ENCODE results near the gene PSMC3IP. TPM values are rescaled to one million over a fixed set of nuclear protein-coding genes. Genes with fewer than 3 reads are reported as not detected.
A peak's percentile ranks its signal among the peaks of the same experiment; 100 is the strongest.
"Not testable (repeated sequence)": the region's sequence is repeated elsewhere in the genome, so short reads cannot be mapped to it uniquely, and the experiment has no call there.

The PSMC3IP gene
- total RNA-seq, 4 donors from 2014 or later, result 4.9 to 9.0 (median 7.4) TPM

DNA sequence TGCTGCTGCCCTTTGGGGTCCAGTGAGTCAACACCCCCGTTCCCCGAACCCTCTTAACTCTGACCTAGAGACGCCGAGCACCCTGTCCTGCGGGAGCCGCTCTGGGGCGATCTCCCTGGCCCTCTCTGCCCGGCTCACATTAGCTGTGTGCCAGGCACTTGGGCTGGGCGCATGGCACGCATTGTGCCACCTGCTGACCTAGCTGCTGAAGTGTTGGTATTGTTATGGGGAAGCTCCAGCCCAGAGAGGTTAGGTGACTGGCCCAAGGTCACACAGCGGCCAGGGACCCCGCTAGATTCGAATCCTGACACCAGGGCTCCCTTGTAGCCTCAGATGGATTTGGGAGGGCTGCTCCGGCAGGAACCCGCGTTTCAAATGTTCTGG is 23.7 kb downstream of the PSMC3IP start:
- no peaks in the 10 kb centered on the region for H3K9me3 ChIP-seq
- TF ChIP-seq POLR2A (IDR thresholded peaks at IDR 0.05) (no peak), EP300 (IDR thresholded peaks at IDR 0.05) (no peak)
- TF ChIP-seq, protein P1, sequence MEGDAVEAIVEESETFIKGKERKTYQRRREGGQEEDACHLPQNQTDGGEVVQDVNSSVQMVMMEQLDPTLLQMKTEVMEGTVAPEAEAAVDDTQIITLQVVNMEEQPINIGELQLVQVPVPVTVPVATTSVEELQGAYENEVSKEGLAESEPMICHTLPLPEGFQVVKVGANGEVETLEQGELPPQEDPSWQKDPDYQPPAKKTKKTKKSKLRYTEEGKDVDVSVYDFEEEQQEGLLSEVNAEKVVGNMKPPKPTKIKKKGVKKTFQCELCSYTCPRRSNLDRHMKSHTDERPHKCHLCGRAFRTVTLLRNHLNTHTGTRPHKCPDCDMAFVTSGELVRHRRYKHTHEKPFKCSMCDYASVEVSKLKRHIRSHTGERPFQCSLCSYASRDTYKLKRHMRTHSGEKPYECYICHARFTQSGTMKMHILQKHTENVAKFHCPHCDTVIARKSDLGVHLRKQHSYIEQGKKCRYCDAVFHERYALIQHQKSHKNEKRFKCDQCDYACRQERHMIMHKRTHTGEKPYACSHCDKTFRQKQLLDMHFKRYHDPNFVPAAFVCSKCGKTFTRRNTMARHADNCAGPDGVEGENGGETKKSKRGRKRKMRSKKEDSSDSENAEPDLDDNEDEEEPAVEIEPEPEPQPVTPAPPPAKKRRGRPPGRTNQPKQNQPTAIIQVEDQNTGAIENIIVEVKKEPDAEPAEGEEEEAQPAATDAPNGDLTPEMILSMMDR (IDR thresholded peaks at IDR 0.05), result no peak
- no peaks in the 10 kb centered on the region for H3K27me3 ChIP-seq
- WGBS, 2 donors, result 56 to 70% methylated on average over 8 to 12 of the region's 16 CpGs
- DNase-seq (ENCODE audit: low spot score in 2 of 2), result no peak
- peak overlapping the region; percentile 67 to 88 (median 76) for H3K4me3 ChIP-seq
- H3K27ac ChIP-seq, result peak overlapping the region; percentile 75 to 92 (median 82)
- H3K36me3 ChIP-seq, result peaks cover 0 to 14% (median 0%) of the 10 kb centered on the region in 3 donors
- peaks cover 0 to 34% (median 12%) of the 10 kb centered on the region in 4 donors for H3K4me1 ChIP-seq

DNA sequence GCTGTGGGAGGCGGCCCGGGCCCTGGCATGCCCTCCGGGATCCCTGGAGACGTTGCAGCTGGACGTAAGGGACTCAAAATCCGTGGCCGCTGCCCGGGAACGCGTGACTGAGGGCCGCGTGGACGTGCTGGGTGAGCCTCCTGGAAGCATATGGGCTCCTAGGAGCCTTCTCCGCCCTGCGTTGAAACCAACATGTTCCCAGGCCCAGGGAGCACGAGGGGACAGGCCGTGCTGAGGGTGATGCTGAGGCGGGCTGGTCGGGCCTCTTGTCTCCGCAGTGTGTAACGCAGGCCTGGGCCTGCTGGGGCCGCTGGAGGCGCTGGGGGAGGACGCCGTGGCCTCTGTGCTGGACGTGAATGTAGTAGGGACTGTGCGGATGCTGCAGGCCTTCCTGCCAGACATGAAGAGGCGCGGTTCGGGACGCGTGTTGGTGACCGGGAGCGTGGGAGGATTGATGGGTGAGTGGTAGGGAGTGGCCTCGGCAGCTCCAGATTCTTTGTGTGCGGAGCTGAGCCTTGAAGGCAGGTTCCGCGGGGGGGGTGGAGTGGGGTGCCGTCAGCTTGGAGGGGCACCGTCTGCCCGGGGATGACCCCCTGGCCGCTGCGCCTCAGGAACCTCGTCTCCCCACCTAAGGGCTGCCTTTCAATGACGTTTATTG is 24.2 kb downstream of the PSMC3IP start:
- H3K27me3 ChIP-seq, result no peaks in the 10 kb centered on the region
- DNase-seq (ENCODE audit: low spot score in 2 of 2), result no peak
- peak overlapping the region in 2 of 4 donors; percentile 74 to 88 for H3K4me3 ChIP-seq
- TF ChIP-seq POLR2A (IDR thresholded peaks at IDR 0.05), result no peak
- TF ChIP-seq, protein P1 (IDR thresholded peaks at IDR 0.05), result no peak
- TF ChIP-seq EP300 (IDR thresholded peaks at IDR 0.05), result no peak
- no peaks in the 10 kb centered on the region for H3K9me3 ChIP-seq
- H3K27ac ChIP-seq, result peak overlapping the region in 2 of 4 donors; percentile 82 to 92
- H3K36me3 ChIP-seq, result peaks cover 0 to 18% (median 0%) of the 10 kb centered on the region in 3 donors
- 72 to 78% methylated on average over 26 to 44 of the region's 45 CpGs for WGBS, 2 donors
- peaks cover 0 to 40% (median 15%) of the 10 kb centered on the region in 4 donors for H3K4me1 ChIP-seq

DNA sequence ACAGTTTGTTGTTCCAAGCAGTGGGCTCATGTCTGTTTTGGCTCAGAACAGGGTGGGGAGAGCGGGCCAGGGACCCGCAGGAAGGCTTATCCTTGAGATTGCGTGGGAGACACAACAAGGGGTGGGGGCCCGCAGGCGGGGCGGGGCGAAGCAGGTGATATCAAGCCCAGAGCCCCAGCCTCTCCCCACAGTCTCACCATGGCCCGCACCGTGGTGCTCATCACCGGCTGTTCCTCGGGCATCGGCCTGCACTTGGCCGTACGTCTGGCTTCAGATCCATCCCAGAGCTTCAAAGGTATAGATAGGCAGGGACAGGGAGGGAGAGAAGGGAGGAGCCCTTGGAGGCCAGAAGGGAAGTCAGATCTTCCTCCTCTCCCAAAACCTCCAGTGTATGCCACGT is 24.8 kb downstream of the PSMC3IP start, which contains the start of gene HSD17B1:
Gene HSD17B1 (plus strand): TSS at position 188 of the 400 bp plus-strand sequence. CDS start 11 bp downstream, at position 199.
- H3K9me3 ChIP-seq; H3K27me3 ChIP-seq; DNase-seq (ENCODE audit: low spot score in 2 of 2): not testable (repeated sequence)
- Histone ChIP-seq H3K36me3 (peaks cover 0 to 23% (median 0%) of the 10 kb centered on the region in 3 donors), H3K4me3 (peak within 1 kb of the TSS; percentile 67 to 88 (median 76)), H3K4me1 (peaks cover 0 to 46% (median 16%) of the 10 kb centered on the region in 4 donors), H3K27ac (peak within 1 kb of the TSS in 2 of 4 donors; percentile 82 to 92)
- WGBS, 2 donors, result 74 to 91% methylated on average over 7 to 12 of the region's 15 CpGs

DNA sequence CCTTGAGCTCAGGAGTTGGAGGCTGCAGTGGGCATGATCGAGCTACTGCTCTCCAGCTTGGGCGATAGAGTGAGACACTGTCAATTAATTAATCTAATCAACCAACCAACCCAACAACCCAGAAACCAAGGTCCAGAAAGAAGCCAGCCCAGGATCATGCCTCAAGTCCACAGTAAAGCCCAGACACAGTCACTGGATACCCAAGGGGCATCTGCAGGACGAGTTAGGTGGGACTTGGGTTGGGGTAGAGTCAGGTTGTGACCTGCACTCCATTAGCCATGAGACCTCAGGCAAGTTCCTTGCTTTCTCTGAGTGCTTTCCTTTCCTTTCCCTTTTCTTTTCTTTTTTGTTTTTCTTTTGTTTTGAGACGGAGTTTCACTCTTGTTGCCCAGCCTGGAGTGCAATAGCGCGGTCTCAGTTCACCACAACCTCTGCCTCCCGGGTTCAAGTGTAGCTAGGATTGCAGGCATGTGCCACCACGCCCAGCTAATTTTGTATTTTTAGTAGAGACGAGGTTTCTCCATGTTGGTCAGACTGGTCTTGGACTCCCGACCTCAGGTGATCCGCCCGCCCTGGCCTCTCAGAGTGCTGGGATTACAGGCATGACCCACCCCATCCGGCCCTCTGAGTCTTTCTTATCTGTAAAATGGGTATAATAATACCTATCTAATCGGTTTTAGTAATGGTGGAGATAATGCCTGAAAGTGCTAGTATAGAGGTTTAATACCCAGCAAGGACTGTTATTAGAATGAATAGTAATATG is 28.4 kb downstream of the PSMC3IP start:
- DNase-seq (ENCODE audit: low spot score in 2 of 2), result no peak
- Histone ChIP-seq H3K27ac (no peak overlapping the region), H3K9me3 (no peaks in the 10 kb centered on the region), H3K4me1 (peaks cover 0 to 32% (median 13%) of the 10 kb centered on the region in 4 donors), H3K36me3 (peaks cover 0 to 34% (median 0%) of the 10 kb centered on the region in 3 donors), H3K27me3 (no peaks in the 10 kb centered on the region), H3K4me3 (no peak overlapping the region)
- TF ChIP-seq POLR2A (IDR thresholded peaks at IDR 0.05) (no peak), EP300 (IDR thresholded peaks at IDR 0.05) (no peak)
- TF ChIP-seq, protein P1 (IDR thresholded peaks at IDR 0.05), result no peak
- WGBS, 2 donors, result 82 to 84% methylated on average over 14 of the region's 14 CpGs

DNA sequence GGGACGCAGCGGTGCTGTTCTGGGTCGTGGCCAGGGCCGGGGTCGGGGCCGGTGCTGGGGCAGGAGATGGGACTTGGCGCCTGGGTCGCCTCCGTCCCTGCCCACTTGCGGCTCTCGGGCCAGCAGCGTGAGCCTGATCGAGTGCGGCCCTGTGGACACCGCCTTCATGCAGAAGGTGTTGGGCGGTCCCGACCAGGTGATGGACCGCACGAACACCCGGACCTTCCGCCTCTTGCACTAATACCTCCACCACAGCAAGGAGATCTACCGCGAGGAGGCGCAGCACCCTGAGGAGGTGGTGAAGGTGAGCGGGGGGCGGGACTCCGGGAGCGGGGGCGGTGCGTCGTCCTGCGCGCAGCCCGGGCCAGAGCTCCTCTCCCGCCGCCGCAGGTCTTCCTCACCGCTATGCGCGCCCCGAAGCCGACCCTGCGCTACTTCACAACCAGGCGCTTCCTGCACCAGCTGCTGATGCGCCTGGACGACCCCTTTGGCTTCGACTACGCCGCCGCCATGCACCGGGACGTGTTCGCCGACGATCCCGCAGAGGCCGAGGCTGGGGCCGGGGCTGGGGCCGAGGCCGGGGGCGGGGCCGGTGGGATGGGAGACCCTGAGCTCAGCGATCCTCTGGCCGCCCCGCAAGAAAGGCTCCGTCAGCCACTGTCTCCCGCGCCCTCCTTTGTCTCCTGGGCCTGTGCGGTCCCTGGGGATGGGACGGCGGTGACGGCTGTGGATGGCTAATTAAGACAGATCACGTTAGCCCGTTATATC is 29.3 kb downstream of the PSMC3IP start:
- Histone ChIP-seq H3K27me3 (no peaks in the 10 kb centered on the region), H3K36me3 (peaks cover 0 to 41% (median 0%) of the 10 kb centered on the region in 3 donors), H3K9me3 (no peaks in the 10 kb centered on the region), H3K4me1 (peaks cover 0 to 22% (median 5%) of the 10 kb centered on the region in 4 donors), H3K4me3 (peak overlapping the region in 2 of 4 donors; percentile 33 to 40), H3K27ac (no peak overlapping the region)
- DNase-seq (ENCODE audit: low spot score in 2 of 2), result no peak
- TF ChIP-seq POLR2A (IDR thresholded peaks at IDR 0.05), result no peak
- no peak for TF ChIP-seq EP300 (IDR thresholded peaks at IDR 0.05)
- TF ChIP-seq, protein P1 (IDR thresholded peaks at IDR 0.05), result peak in 2 of 5 experiments; percentile 9 to 22
- 32 to 34% methylated on average over 45 to 46 of the region's 74 CpGs for WGBS, 2 donors

Measured in tibial nerve (tissue), 4 donors.